SIG-M5 treated with dmso at 0.1 percent for 504 hours (cell line): ENCODE measurements around the gene ALS2.

Source experiments
- DNase-seq: peaks from one replicate; lab custom pipeline; 2025; ENCODE audit not compliant: unreplicated experiment; lab: John Stamatoyannopoulos, UW

Gene ALS2

DNA sequence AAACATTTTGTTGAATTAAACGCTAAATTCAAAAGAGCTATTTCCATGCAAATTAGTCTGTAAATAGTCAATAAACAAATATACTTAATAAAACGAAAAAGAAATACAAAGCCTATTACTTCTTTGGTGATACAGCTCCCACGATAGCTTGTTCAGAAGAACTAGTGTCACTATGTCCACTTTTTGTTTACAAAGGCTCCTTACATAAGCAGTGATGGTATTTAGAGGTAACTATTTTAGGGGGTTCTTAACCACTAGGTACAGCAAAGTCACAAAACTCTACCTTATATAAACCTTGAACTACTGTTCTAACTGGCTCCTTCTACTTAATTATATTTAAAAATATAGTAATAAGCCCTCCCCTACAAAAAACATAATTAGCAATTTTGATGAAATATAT, 21.9 kb downstream of the ALS2 start:
- DNase-seq = no peak

DNA sequence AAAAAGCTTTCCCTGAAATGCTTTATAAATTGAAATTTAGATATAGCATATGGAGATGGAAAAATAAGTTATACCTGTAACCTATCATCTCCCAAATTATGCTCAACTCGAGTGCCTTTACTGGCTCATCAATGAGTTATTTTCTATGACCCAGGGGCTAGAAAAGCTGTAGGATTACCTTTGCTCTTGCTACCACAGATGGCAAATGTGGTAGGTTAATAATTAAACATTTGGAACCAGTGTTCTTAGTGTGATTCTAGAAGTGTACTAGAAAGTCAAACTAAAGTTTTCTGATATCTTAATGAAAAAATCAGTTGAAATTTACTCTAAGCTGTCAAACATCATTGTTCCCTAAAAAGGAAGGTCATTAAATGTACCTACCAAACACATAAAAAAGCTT, 22.5 kb downstream of the ALS2 start:
- no peak for DNase-seq

DNA sequence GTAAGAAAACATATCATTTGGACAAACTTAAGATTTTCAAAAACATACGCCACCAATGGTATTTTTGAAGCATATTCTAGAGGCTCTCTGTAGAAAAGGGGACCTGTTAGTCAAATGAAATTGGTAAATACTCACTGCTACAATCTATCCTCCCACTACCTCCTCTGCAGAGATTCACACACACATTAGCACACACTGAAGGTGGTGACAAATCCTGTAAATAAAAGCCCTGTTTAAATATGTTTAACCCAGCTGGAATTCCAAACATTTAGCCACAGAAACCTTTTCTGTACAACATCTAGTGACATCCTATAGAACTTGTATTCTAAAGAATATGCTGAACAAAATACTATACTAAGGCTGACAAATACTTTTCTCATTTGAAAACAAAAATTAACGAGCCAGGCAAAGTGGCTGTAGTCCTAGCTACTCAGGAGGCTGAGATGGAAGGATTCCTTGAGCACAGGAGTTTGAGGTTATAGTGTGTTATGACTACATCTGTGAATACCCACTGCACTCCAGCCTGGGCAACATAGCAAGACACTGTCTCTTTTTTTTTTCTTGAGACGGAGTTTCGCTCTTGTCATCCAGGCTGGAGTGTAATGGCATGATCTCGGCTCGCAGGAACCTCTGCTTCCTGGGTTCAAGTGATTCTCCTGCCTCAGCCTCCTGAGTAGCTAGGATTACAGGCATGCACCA, 25.9 kb downstream of the ALS2 start:
- DNase-seq = no peak

DNA sequence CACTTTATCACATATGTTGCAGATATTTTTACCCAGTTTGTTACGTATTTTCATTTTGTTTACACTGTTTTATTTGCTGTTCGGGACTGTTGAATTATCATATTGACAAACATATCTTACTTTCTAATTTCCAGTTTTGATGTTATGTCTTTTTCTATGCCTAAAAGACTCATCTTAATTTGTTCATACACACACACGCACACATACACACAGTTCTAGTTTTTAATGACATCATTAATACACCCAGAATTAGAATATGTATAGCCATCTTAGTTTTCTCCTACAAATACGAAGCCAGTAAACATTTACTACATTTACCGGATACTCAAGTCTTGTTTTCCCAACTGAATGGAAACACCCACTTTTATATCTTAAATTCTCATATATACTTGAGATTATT, 29.2 kb downstream of the ALS2 start:
- no peak for DNase-seq

DNA sequence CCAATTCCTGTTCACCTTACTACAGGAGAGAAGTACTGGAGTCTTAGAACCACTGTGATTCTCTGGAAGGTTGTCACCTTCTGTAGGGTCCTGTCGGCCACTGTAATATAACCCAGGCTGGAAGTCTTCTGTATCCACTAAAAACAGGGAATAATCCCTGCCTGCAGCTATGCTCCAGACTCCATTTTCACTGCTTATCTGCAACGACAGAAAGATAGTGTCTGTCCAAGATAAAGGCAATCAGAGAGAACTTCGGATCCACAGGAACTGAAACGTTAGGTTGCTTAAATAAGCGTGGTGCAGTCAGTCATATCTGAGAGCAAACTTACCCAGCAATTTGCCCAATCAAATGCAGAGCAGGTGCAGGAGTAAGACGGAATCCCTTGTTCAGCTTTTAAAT, 34.2 kb downstream of the ALS2 start:
- DNase-seq = no peak

DNA sequence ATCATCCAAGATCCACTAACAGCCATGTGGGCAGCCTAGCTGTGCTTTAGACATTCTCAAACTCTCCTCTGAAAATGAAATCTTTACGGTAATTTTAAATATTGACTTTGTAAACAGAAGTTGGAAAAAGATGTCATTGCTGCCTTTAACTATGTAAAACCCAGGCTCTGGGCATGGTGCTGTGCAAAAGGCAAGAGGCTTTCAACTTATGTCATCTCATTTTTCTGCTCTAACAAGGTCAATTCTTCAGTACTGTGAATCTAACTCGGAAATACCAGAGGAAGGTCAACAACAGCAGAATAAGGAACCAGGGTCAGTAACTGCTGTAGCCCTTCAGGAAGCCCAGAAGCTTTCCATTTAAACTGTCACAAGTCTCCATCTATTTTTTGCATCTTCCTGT, 45.2 kb downstream of the ALS2 start:
- DNase-seq = no peak

DNA sequence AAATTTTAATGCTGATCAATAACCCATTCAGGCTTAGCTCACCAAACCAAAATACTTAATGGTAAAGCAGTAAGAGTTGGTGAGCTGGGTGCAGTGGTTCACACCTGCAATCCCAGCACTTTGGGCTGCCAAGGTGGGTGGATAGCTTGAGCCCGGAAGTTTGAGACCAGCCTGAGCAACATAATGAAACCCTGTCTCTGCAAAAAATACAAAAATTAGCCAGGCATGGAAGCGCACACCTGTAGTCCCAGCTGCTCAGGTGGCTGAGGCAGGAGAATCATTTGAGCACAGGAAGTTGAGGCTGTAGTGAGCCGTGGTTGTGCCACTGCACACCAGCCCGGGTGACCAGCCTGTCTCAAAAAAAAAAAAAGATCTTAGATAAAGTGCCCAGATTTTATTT, 46.6 kb downstream of the ALS2 start:
- no peak for DNase-seq

DNA sequence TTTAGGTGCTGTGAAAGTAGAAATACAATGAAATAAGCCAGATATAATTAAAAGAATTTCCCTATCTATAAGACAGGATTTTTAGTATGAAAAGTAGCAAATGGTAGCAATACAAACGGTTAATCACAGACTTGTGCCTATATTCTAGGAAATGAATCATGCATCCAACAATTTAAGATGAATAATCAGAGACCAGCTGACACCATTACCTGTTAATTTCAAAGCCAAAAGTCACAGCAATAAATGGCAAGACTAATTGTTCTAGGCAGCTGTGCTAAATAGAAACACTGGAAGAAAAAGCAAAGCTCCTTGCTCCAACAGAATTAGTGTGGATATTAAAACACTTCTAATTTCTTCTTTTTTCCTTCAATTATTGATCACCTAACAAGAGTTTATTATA, 47.2 kb downstream of the ALS2 start:
- DNase-seq = no peak

DNA sequence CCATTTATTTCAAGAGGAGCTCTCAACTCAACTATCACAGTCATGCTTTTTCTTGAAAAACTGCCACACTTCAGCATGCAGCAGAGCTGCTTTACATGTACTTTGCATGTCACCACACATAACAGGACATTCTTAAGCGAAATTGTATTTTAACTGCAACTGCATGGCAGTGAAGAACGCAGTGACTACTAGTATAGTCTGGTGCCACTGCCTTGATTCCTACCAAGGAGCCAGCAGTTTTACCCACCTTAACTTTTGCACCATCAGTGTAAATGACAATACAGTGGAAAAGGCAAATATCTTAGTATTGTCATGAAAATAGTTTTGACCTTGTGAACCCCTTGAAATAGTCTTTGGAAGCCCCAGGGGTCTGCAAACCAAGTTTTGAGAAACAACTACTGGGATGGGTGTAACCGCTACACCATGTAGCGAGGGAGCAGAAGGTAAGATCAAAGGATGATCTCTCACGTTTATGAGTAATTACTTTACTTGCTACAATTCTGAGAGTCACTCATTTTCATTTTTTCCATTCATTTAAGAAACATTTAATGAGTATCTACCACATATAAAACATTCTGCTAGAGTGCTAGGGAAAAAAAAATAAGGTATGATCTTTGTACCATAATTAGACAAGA, 50.0 kb downstream of the ALS2 start:
- no peak for DNase-seq

DNA sequence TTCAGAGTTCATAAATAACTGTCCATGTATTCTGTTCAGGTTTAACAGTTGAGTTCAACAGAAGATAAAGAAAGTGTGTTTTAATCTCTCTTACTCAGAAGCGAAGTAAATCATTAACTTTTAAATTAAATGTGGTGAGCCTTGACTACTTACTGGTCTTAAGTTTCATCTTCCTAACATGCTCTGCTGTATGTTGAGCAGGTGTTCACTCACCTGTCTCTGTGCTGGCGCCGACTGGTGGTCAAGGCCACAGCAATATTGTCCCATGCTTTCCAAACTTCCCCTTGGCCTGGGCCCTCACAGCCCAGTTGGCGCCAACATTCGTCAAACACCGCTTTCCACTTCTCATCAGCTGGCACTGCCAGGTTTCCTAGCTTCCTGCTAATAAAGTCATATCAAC, 65.3 kb downstream of the ALS2 start:
- no peak for DNase-seq

DNA sequence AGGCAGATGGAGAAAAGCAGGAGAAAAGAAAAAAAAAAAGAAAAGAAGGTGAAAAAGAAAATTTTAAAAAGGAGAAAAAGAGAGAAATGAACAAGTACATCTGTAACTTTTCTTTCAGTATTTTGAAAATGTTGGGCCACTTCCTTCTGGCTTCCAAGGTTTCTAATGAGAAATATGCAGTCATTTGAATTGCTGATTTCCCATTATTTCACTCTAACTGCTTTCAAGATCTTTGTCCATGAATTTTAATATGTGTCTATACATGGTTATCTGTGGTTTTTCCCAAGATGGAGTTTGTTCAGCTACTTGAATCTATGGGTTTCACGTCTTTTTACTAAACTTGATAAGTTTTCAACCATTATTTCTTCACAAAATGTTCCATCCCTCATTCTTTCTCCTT, 68.0 kb downstream of the ALS2 start:
- no peak for DNase-seq

DNA sequence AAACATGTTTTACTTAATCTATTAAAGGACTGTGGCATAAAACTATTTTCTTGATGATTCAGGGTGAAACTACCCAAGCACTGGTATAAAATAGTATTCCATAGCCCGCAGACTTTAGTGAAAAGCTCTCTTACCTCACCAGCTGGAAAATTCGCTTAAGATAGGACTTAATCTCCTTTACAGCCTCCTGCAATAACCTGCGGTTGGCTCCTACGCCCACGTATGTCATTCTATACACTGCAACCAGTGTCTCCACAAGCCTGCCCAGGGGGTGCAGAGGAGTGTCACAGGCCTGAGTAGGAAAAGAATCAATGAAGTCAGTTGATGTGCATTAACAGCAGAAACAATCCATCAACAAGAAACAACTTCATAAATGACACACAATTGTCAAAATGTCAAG, 71.0 kb downstream of the ALS2 start:
- DNase-seq = no peak

DNA sequence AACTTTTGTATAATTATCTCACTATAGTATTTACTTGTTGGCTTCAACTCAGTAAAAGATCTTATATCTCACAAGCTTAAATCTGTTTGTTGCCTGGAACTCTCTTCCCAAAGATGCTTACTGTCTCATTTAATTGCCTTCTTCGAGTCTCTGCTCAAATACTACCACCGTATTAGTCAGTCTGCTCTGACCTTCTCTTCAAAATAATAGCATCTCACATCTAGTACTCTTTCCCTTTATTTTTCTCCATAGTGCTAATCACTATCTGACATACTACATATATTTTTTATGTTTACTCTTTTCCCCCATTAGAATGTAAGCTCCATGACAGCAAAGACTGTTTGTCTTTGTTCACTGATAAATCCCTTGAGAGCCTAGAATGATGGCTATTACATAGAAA, 71.7 kb downstream of the ALS2 start:
- DNase-seq = no peak

DNA sequence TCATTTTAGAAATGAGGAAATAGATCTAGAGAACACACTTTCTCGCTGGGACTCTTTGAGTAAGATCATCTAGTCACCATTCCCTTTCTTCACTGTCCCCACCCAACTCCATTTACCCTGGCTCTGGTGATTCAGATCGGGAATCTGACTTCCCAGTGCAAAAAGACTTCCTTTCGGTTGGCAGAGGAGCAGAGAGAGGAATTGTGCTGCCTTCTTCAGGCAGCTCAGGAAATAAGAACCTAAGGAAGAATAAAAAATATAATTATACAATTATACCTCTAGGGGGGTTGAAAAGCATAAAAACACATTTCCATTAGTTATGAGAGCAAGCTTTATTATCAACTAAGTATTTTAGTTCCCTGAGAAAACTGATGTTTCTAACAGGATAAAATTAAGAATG, 73.0 kb downstream of the ALS2 start:
- DNase-seq = peak; percentile 9

DNA sequence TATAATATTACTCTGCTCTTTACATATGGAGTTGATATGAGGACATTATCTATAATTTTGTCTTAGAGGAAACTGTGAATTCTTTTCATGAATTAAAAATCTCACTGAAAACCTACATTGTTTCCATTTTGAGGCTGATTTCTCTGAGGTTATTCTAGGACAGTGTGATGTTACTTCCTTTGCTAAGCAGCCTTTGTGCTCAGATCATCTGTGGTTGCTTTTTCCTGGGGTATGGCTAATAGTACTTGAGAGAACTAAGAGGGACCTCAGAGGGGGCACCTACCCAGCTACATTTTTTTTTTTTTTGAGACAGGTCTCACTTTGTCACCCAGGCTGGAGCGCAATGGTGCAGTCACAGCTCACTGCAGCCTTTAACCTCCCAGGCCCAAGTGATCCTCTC, 73.6 kb downstream of the ALS2 start:
- no peak for DNase-seq

DNA sequence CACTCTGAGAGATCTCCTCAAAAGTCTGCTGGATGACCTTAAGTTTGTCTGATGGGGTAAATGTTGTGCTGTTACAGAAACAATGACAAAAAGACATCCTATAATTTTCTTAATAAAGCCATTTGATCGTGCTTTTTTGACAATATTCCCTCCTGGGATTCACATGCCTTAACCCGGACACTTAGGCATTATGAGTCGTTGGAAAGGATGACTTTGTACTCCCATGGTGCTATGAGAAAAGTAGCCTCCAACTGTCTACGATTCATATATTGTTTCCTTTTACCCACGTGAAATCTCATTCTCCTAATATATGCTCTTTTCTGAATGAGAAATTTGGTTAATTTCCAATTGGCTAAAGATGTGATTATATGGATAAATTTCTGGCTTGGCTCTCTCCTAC, 76.2 kb downstream of the ALS2 start:
- no peak for DNase-seq

DNA sequence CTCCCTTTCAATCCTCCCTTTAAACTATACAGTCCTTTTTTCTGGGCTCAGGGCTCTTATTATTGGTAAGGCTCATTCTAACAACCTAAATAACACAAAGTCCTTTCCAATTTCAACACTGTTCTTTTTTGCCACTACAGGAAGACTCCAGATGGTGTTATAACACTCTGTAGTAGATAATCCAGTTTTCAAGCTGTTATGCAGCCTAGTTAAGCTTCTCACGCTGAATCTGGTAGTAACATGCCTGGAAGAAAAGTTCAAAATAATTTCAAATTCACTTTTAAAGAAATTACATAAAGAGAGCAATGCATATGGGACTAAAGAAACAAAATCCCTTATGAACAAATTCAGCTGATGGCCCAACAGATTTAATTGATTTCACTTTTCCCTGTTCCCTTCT, 79.1 kb downstream of the ALS2 start:
- DNase-seq = no peak

DNA sequence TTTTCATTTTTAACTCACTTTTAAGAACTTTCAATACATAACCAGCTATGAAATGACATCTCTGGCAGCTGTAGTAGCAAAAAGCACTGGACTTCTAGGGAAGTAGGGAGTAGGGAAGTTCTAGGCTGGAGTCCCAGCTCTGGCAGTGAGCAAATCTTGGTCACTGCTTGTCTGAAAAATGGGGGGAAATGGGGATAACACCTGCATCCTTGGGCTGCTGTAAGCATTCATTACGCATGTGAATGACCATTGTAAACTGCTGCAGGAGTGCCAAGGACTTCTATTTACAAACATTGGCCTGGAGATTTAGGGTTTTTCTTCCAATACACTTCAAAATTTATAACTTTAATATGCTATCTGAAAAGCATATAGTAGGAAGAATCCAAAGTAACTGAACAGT, 81.3 kb downstream of the ALS2 start:
- no peak for DNase-seq

DNA sequence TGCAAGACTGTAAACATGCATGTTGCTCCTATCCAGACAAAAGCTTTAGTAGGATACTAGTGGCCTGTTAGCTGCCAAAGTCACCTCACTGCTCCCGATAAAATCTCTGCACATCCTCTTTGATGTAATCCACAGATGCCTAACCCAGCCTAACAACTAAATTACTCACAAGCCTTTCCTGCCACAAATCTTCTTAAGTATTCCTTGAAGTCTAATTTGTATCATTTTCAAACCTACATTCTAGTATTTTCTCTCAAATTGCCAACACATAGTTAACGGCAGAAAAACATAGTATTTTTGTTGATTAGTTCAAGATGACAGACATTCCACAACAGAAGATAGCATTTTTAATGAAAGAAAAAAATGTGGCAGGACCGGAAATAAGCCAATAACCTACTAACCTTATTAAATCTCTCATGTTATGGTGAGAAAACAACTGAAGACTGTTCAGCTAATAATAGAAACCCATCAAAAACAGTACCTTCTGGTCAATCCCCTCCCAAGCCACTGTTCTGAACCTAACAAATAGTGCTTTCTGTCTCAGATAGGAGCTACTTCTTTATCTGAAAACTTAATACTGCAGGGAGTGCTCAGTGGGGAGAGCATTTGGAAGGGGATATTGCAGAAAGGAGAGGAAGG, 82.0 kb downstream of the ALS2 start, which contains the start of gene MPP4:
MPP4 (minus strand) TSS at position 57 of the 639 bp plus-strand sequence. CDS start 4,690 bp downstream, outside the sequence.
- DNase-seq = no peak

DNA sequence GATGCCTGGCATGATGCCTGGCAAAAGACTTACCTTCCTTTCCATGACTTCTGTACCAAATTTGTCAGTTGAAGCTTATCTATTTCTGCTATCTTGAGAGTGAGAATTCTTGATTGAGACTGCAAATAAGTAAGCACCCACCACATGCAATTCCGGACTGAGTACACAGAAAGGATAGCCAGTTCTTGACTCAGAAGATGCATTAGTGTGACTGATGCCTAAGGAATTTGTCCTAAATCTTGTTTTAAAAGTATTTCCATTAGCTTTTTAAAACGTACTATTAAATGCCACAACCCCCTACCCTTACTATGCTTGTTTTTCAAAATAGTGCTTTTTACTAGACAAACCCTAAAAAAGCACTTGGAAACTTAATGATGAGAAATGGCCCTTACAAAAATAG, 82.8 kb downstream of the ALS2 start:
- no peak for DNase-seq

DNA sequence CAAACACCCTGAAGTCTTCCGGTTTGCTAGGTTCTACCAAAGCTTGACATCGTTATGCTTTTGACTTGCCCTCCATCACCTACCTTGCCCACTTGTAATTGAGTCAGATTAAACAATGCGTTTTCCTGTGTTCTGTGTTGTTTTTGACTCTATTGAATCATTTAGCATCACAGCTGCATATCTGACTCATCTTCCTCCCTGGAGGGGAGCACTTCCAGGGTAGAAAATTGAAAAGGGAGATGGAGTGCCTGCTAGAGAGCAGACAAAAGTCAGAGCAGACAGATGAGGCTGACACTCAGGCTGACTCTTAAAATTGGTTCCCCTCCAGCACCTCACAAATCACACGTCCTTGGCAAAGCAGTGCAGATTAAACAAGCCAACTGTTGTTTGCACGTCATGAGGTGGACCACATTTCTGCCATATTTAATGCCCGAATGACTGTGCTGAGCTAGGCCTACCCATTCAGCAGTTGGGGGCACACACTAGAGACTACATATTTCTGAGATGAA, 84.5 kb downstream of the ALS2 start:
- no peak for DNase-seq

DNA sequence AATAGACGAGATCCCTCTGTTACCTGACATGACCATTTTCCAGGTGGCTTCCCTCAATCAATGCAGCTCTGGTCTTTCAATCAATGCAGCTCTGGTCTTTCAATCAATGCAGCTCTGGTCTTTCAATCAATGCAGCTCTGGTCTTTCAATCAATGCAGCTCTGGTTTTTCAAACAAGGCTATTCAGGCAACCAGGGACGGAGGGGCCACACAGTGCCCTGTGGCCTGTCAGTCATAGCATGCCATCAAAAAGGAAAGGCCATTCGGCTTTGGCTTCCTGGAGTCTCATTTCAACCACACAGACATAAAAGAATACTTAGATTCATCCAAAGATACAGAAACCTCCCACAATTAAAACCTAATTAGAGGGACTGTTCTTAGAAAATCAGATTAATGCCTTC, 95.6 kb downstream of the ALS2 start:
- DNase-seq = no peak
